ENCODE measurements around the gene JPT2.

GRCh38 chr16:1689853-1690252, 11.8 kb downstream of the JPT2 start:
- no peak for TF ChIP-seq CTCF (IDR thresholded peaks at IDR 0.05; ENCODE audit: poor library complexity)
- TF ChIP-seq EZH2 (IDR thresholded peaks at IDR 0.05; ENCODE audit: borderline replicate concordance), result no peak
- TF ChIP-seq EZH2phosphoT487 (IDR thresholded peaks at IDR 0.05; ENCODE audit: low read depth, severe bottlenecking, unreplicated experiment), result no peak

All from hepatocyte (in vitro differentiated cells).